Right kidney (tissue), 9 donors: ENCODE results near the gene EVA1B.
A peak's percentile ranks its signal among the peaks of the same experiment; 100 is the strongest.

Experiments
- DNase-seq: peaks from one replicate; pipeline ENCODE4 v3.0.0-alpha.2; 2016
- long read RNA-seq, 8 donors: transcript quantifications; one replicate each; lab custom pipeline, GENCODE V29; 2026

Gene EVA1B
- long read RNA-seq, donor 1, transcript EVA1B-202 (3 exons, 699 nt), result major isoform, 151 of 151 reads
- long read RNA-seq, donor 1, partial matches to known transcripts, result 0 of 151 reads
- long read RNA-seq, donor 1, other reads (novel, unspliced or antisense), result 0 of 151 reads
- long read RNA-seq, donor 2, transcript EVA1B-202 (3 exons, 699 nt), result major isoform, 100 of 106 reads
- long read RNA-seq, donor 2, partial matches to known transcripts, result 6 of 106 reads
- long read RNA-seq, donor 2, other reads (novel, unspliced or antisense), result 0 of 106 reads
- long read RNA-seq, donor 3, transcript EVA1B-202 (3 exons, 699 nt), result major isoform, 31 of 36 reads
- long read RNA-seq, donor 3, partial matches to known transcripts, result 5 of 36 reads
- long read RNA-seq, donor 3, other reads (novel, unspliced or antisense), result 0 of 36 reads
- long read RNA-seq, donor 4, transcript EVA1B-202 (3 exons, 699 nt), result major isoform, 53 of 54 reads
- long read RNA-seq, donor 4, partial matches to known transcripts, result 0 of 54 reads
- long read RNA-seq, donor 4, other reads (novel, unspliced or antisense), result 0 of 54 reads
- long read RNA-seq, donor 5, transcript EVA1B-202 (3 exons, 699 nt), result major isoform, 123 of 148 reads
- long read RNA-seq, donor 5, partial matches to known transcripts, result 20 of 148 reads
- long read RNA-seq, donor 5, other reads (novel, unspliced or antisense), result 5 of 148 reads
- long read RNA-seq, donor 6, transcript EVA1B-202 (3 exons, 699 nt), result major isoform, 104 of 130 reads
- long read RNA-seq, donor 6, partial matches to known transcripts, result 25 of 130 reads
- long read RNA-seq, donor 6, other reads (novel, unspliced or antisense), result 0 of 130 reads
- long read RNA-seq, donor 7, transcript EVA1B-202 (3 exons, 699 nt), result major isoform, 102 of 133 reads
- long read RNA-seq, donor 7, partial matches to known transcripts, result 31 of 133 reads
- long read RNA-seq, donor 7, other reads (novel, unspliced or antisense), result 0 of 133 reads
- long read RNA-seq, donor 8, transcript EVA1B-202 (3 exons, 699 nt), result major isoform, 91 of 104 reads
- long read RNA-seq, donor 8, partial matches to known transcripts, result 0 of 104 reads
- long read RNA-seq, donor 8, other reads (novel, unspliced or antisense), result 12 of 104 reads

GRCh38 chr1:36323636-36324352, at the start of gene EVA1B:
TSS of gene EVA1B (minus strand) at chr1:36323645. CDS start at chr1:36323037, 608 bp downstream.
- peak; percentile 95 for DNase-seq

GRCh38 chr1:36372617-36373016, 49.2 kb upstream of the EVA1B start:
- DNase-seq, result no peak

- DNase-seq, result peak; percentile 67
Measured at GRCh38 chr1:36369061-36369861, 45.8 kb upstream of the EVA1B start.

GRCh38 chr1:36367798-36368197, 44.4 kb upstream of the EVA1B start:
- no peak for DNase-seq

- no peak for DNase-seq
Measured at GRCh38 chr1:36367066-36367465, 43.6 kb upstream of the EVA1B start.

GRCh38 chr1:36366091-36366661, 42.7 kb upstream of the EVA1B start:
- peak; percentile 49 for DNase-seq

GRCh38 chr1:36365381-36365780, 41.9 kb upstream of the EVA1B start:
- no peak for DNase-seq

- DNase-seq, result no peak
Measured at GRCh38 chr1:36359911-36360550, 36.6 kb upstream of the EVA1B start.

GRCh38 chr1:36359383-36359782, 35.9 kb upstream of the EVA1B start:
- no peak for DNase-seq

GRCh38 chr1:36358514-36359084, 35.2 kb upstream of the EVA1B start:
- no peak for DNase-seq

GRCh38 chr1:36355811-36356210, 32.4 kb upstream of the EVA1B start:
- no peak for DNase-seq

- DNase-seq, result no peak
Measured at GRCh38 chr1:36354486-36354885, 31.0 kb upstream of the EVA1B start.

GRCh38 chr1:36352910-36353878, 29.7 kb upstream of the EVA1B start:
- no peak for DNase-seq

- DNase-seq, result no peak
Measured at GRCh38 chr1:36352125-36352909, 28.9 kb upstream of the EVA1B start.

GRCh38 chr1:36351227-36351977, 28.0 kb upstream of the EVA1B start:
- no peak for DNase-seq

- no peak for DNase-seq
Measured at GRCh38 chr1:36350659-36351226, 27.3 kb upstream of the EVA1B start.

GRCh38 chr1:36349839-36350238, 26.4 kb upstream of the EVA1B start:
- no peak for DNase-seq
